Renal cortex interstitium (tissue), 11 donors: ENCODE measurements around the gene FAM171A1. TPM values are rescaled to one million over a fixed set of nuclear protein-coding genes. Genes with fewer than 3 reads are reported as not detected.
"Not testable (repeated sequence)": the region's sequence is repeated elsewhere in the genome, so short reads cannot be mapped to it uniquely, and the experiment has no call there.

Source experiments
- DNase-seq, 11 donors: peaks; one replicate each; pipeline ENCODE4 v3.0.0-alpha.2; 2013; ENCODE audit warnings: low read depth in 9 of 11, low spot score in 4 of 11; ENCODE audit errors: extremely low read depth in 1 of 11
- polyA plus RNA-seq, 3 donors: library from polyadenylated mRNA; unstranded; fragments of 120-200 nt; gene quantifications; one replicate each; pipeline ENCODE4 v1.2.1, GENCODE V29; 2013; ENCODE audit not compliant: insufficient read length in 3 of 3

FAM171A1 gene
- polyA plus RNA-seq, 3 donors = 83.2 to 93.3 (median 85.0) TPM

GRCh38 chr10:15352201-15352600 is 18.9 kb downstream of the FAM171A1 start:
- DNase-seq = no peak

DNA sequence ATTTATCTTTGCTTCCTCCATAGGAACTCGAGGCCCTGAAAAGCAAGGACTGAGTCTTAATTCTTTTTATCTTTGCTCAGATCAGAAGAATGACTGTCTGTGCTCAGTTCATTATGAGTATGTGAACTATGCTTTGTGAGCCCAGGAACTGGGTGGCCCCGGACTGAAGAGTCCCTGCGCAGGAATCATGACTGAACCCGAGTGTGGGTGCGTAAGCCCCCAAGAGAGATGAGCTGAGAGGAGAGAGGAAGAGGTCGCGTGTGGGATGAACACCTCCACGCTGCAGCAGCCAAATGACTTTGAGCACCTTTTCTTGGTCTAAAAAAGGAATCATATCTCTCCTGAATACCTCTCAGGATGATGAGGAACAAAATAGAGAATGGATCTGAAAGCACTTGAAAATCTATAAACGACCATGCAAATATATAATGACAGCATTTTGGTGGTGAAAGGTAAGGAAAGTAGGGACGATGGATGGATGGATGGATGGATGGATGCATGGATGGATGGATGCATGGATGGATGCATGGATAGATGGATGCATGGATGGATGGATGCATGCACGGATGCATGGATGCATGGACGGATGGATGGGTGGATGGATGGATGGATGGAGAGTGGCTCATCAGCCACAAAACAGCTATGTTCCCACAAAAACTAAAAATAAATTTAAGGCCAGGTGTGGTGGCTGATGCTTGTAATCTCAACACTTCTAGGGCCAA is 19.8 kb downstream of the FAM171A1 start:
- DNase-seq = no peak

- DNase-seq = no peak
Observed at GRCh38 chr10:15349112-15349511, 22.0 kb downstream of the FAM171A1 start.

DNA sequence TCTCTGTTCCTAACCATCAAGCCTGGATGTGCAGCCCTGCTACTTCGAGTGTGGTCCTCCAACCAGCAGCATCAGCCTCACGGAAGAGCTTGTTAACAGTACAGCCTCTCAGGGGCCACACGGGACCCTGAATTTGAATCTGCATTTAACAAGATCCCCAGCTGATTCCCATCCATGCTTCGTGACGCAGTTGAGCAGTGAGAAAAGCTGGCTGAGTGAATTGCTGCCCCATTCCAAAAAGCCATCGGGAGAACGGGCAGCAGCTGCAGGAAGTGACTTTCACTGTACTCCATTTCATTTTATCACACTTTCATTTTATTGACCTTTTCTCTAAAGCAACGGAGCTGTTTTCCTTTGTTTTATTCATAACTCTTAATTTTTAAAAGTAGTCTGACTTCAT is 22.5 kb downstream of the FAM171A1 start:
- peak in 2 of 11 donors; percentile 32 to 38 for DNase-seq

- no peak for DNase-seq
Observed at GRCh38 chr10:15347150-15347549, 23.9 kb downstream of the FAM171A1 start.

- no peak for DNase-seq
Observed at GRCh38 chr10:15346440-15347141, 24.5 kb downstream of the FAM171A1 start.

GRCh38 chr10:15345450-15345849 is 25.6 kb downstream of the FAM171A1 start:
- DNase-seq = no peak

DNA sequence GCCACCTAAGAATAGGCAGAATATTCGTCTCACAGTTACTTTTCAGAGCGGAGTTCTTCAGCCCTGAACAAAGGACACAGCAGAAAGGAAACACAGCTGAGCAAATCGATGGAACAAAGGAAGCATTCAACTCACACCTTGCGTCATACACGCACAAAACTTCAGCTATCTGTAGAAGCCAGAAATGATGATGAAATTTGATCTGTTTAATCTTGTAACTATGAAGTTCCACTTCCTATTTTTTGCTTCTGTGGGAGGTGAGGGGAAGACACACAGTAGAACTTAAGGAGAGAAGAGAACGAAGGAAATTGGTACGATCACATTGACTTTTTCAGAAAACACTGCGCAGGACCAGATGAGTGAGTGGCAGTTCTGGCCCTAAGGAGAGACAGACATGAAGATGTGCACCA is 26.2 kb downstream of the FAM171A1 start:
- no peak for DNase-seq

GRCh38 chr10:15344256-15344875 is 26.7 kb downstream of the FAM171A1 start:
- no peak for DNase-seq

- DNase-seq = no peak
Observed at GRCh38 chr10:15342970-15343369, 28.1 kb downstream of the FAM171A1 start.

DNA sequence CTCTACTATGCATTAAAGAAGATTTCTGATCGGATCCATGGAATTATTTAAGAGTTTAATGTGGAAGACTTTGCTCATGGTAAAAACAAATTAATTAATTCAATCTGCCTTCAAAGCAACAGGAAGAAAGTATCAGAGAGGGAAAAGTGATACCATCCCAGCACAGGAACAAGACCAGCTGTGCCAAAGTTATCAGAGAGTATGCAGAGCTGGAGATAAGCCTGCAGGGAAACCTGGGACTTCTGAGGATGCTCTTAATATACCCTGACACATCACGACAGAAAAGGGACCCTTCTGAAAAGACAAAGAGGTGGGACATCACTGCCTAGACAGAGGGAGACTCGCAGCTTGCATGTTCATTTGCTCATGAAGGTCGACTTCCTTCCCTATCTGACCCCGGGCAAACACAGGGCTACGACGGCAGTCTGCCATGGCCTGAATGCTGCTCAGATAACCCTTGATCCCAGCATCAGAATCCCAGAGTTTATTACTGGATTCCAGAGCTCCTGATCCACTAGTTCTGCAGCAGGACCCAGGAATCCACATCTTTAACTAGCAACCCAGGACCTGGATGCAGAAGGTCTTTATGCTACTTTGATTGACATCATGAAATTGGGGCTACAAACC is 29.5 kb downstream of the FAM171A1 start:
- DNase-seq = no peak

DNA sequence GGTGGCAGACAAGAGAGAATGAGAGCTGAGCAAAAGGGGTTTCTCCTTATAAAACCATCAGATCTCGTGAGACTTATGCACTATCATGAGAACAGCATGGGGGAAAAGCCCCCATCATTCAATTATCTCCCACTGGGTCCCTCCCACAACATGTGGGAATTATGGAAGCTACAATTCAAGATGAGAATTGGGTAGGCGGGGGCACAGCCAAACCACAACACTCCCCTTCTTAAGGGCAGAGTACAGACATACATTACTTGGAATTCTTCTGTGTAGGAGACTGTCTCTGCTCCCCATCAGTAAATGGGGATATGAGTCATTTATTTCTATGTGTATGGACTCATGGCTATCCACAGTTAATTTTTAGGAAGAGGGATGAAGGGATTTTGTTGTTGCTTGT is 31.2 kb downstream of the FAM171A1 start:
- no peak for DNase-seq

DNA sequence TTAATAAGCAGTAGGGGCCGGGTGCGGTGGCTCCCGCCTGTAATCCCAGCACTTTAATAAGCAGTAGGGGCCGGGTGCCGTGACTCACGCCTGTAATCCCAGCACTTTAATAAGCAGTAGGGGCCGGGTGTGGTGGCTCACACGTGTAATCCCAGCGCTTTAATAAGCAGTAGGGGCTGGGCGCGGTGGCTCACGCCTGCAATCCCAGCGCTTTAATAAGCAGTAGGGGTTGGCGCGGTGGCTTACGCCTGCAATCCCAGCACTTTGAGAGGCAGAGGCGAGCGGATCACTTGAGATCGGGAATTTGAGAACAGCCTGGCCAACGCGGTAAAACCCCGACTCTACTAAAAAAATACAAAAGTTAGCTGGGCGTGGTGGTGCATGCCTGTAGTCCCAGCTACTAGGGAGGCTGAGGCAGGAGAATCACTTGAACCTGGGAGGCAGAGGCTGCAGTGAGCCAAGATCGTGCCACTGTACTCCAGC is 33.6 kb downstream of the FAM171A1 start:
- DNase-seq = not testable (repeated sequence)

DNA sequence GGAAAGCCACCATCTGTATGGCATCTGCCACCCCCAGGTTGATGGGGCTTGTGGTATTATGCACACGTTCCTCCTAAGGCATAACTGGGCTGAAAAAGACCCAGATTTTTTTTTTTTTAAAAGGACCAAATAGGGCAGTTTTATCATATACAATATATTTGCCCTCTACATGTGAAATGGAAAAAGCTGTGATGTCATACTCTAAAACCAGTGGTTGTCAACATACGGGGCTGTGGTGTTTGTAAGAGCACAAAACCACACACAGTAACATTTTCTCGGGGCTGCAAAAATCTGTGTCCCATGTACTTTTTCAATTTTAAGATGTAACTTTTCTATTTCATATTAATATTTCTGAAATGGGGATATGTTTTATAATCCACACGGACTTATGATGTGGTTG is 34.9 kb downstream of the FAM171A1 start:
- DNase-seq = no peak

GRCh38 chr10:15335508-15335907 is 35.6 kb downstream of the FAM171A1 start:
- DNase-seq = no peak

GRCh38 chr10:15334650-15335323 is 36.3 kb downstream of the FAM171A1 start:
- DNase-seq = no peak

DNA sequence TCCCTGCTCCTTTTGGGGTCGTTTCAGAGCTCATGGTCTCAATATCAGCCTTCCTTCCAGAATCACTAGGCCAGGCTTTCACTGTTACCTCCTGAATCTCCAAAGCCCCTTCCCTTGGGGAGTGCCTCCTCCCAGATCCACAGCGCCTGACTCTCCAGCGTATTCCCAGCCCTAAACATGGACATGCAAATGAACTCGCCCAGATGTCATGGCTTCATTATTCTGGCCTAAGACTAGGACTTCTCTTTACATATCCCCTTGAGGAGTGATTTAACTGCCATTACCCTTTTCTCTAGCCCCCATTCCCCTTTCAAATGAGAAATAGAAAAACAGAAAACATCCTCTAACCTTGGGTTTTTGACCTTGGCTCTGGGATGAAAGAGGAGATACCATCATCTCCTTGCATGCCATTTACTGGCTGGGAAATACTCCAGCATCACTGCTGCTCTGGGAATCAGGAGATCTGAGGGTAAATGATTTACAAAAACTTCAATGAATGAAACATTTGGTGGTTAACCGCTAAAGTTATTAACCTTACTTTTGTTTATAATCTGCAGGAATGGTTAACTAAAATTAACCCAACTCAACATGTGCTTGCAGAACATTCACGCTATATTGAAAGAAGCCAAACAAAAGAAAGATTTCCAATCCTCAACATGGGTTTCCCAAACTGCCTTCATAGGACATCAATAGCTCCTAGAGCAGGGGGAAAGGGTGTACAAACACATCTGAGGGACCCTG is 37.0 kb downstream of the FAM171A1 start:
- peak in 7 of 11 donors; percentile 38 to 77 (median 53) for DNase-seq

DNA sequence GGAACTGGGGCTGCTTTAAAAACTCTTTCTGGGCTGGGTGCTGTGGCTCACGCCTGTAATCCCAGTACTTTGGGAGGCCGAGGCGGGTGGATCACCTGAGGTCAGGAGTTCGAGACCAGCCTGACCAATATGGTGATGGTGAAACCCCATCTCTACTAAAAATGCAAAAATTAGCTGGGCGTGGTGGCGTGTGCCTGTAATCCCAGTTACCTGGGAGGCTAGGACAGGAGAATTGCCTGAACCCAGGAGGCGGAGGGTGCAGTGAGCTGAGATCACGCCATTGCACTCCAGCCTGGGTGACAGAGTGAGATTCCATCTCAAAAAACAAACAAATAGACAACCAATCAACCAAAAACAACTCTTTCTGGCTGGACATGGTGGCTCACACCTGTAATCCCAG is 37.9 kb downstream of the FAM171A1 start:
- not testable (repeated sequence) for DNase-seq
